RWPE2 (cell line): ENCODE data around the gene CORO2B.
"Not testable (repeated sequence)": the region's sequence is repeated elsewhere in the genome, so short reads cannot be mapped to it uniquely, and the experiment has no call there.

ENCODE experiments used
- ATAC-seq: fragments of 200-7000 bp; cut with Tn5 transposase; 3 replicates; pipeline ENCODE4 v1.9.1; 2021; ENCODE audit warnings: low read depth
- DNase-seq: peaks from one replicate; pipeline ENCODE4 v3.0.0-alpha.2; 2020; ENCODE audit warnings: low spot score
- H3K27ac ChIP-seq: fragments of 450-650 bp; 2 replicates; pipeline ENCODE4 v1.5.1; 2017; ENCODE audit warnings: mild to moderate bottlenecking; ENCODE audit not compliant: poor library complexity, severe bottlenecking
- H3K27me3 ChIP-seq: fragments of 250-450 bp; sonication (Bioruptor Pico); 2 replicates; pipeline ENCODE4 v1.5.1; 2021; ENCODE audit warnings: mild to moderate bottlenecking, moderate library complexity; ENCODE audit not compliant: insufficient read depth, poor library complexity, severe bottlenecking
- H3K36me3 ChIP-seq: fragments of 250-450 bp; sonication (Bioruptor Pico); 2 replicates; pipeline ENCODE4 v1.5.1; 2020; ENCODE audit warnings: low read depth, mild to moderate bottlenecking, moderate library complexity
- H3K4me1 ChIP-seq: fragments of 250-450 bp; sonication (Bioruptor Pico); 2 replicates; pipeline ENCODE4 v1.5.1; 2021; ENCODE audit warnings: mild to moderate bottlenecking, moderate library complexity; ENCODE audit not compliant: insufficient read depth, poor library complexity, severe bottlenecking
- H3K4me3 ChIP-seq: fragments of 250-450 bp; sonication (Bioruptor Pico); 2 replicates; pipeline ENCODE4 v1.5.1; 2021; ENCODE audit warnings: mild to moderate bottlenecking, moderate library complexity; ENCODE audit not compliant: severe bottlenecking
- H3K9me3 ChIP-seq: fragments of 250-450 bp; sonication (Bioruptor Pico); 2 replicates; pipeline ENCODE4 v1.5.1; 2021; ENCODE audit warnings: mild to moderate bottlenecking, moderate library complexity; ENCODE audit not compliant: severe bottlenecking
- CTCF ChIP-seq: fragments of 450-650 bp; IDR thresholded peaks from one replicate; pipeline ENCODE4 v1.5.1; 2017; ENCODE audit warnings: mild to moderate bottlenecking, moderate library complexity; ENCODE audit not compliant: poor library complexity, severe bottlenecking

Gene CORO2B

GRCh38 chr15:68644996-68645395 lies 66.2 kb downstream of the CORO2B start:
- DNase-seq (peak; percentile 61), ATAC-seq (no peak)
- H3K9me3 ChIP-seq = no peaks in the 10 kb centered on the region
- H3K4me1 ChIP-seq = peaks cover 23% of the 10 kb centered on the region
- H3K4me3 ChIP-seq = no peak overlapping the region
- no peaks in the 10 kb centered on the region for H3K36me3 ChIP-seq
- H3K27ac ChIP-seq = no peak overlapping the region
- no peak for TF ChIP-seq CTCF
- no peaks in the 10 kb centered on the region for H3K27me3 ChIP-seq

- Histone ChIP-seq H3K9me3 (no peaks in the 10 kb centered on the region), H3K4me1 (peaks cover 12% of the 10 kb centered on the region), H3K27ac (no peak overlapping the region), H3K36me3 (no peaks in the 10 kb centered on the region), H3K27me3 (no peaks in the 10 kb centered on the region), H3K4me3 (no peak overlapping the region)
- DNase-seq (peak; percentile 42), ATAC-seq (no peak)
- no peak for TF ChIP-seq CTCF
These were observed 67.4 kb downstream of the CORO2B start for GRCh38 chr15:68646156-68646555.

GRCh38 chr15:68646696-68647095 lies 67.9 kb downstream of the CORO2B start:
- H3K4me3 ChIP-seq = no peak overlapping the region
- ATAC-seq (no peak), DNase-seq (peak; percentile 53)
- H3K36me3 ChIP-seq = no peaks in the 10 kb centered on the region
- H3K27ac ChIP-seq = no peak overlapping the region
- H3K9me3 ChIP-seq = no peaks in the 10 kb centered on the region
- H3K27me3 ChIP-seq = no peaks in the 10 kb centered on the region
- TF ChIP-seq CTCF = no peak
- peaks cover 6% of the 10 kb centered on the region for H3K4me1 ChIP-seq

- not testable (repeated sequence) for H3K36me3 ChIP-seq, H3K4me1 ChIP-seq, H3K27ac ChIP-seq, ATAC-seq, H3K4me3 ChIP-seq, H3K27me3 ChIP-seq, H3K9me3 ChIP-seq
- DNase-seq = peak; percentile 11
These were observed 68.6 kb downstream of the CORO2B start for GRCh38 chr15:68647361-68647760.

GRCh38 chr15:68650901-68651709 lies 72.3 kb downstream of the CORO2B start:
- no peak overlapping the region for H3K4me3 ChIP-seq
- no peaks in the 10 kb centered on the region for H3K9me3 ChIP-seq
- no peak overlapping the region for H3K27ac ChIP-seq
- no peaks in the 10 kb centered on the region for H3K36me3 ChIP-seq
- TF ChIP-seq CTCF = peak; percentile 68
- no peaks in the 10 kb centered on the region for H3K27me3 ChIP-seq
- no peaks in the 10 kb centered on the region for H3K4me1 ChIP-seq
- DNase-seq (peak; percentile 56), ATAC-seq (peak; percentile 35; the same call in 1 of the 3 replicates)
